CD14-positive monocyte (primary cell): ENCODE results near the gene OR52H1. TPM values are rescaled to one million over a fixed set of nuclear protein-coding genes. Genes with fewer than 3 reads are reported as not detected.

Source experiments
- DNase-seq, 3 donors: peaks; one replicate each; pipeline ENCODE4 v3.0.0-alpha.2; 2011 to 2022
- H2AFZ ChIP-seq: 2 replicates; pipeline ENCODE4 v1.6.0; 2012; ENCODE audit warnings: mild to moderate bottlenecking, low read depth, low read length, inconsistent platforms; ENCODE audit not compliant: insufficient read depth, poor library complexity, severe bottlenecking
- H3K27ac ChIP-seq, 2 donors: 1 replicate in 1 of 2; 2 replicates in 1 of 2; pipeline ENCODE4 v1.5.1; 2012 to 2013; ENCODE audit warnings: low read length in 2 of 2, control low read depth in 1 of 2, inconsistent platforms in 1 of 2, low read depth in 1 of 2, mild to moderate bottlenecking in 1 of 2
- H3K27me3 ChIP-seq, 2 donors: one replicate each; pipeline versions ENCODE4 v1.6.0 to v1.6.1; 2011 to 2013; ENCODE audit warnings: low read length in 2 of 2; ENCODE audit not compliant: control insufficient read depth in 2 of 2, insufficient read depth in 2 of 2
- H3K36me3 ChIP-seq, 2 donors: replicated peaks in 1 of 2; 1 replicate in 1 of 2; 2 replicates in 1 of 2; pipeline versions ENCODE4 v1.5.1 to v1.6.1; 2012 to 2013; ENCODE audit warnings: low read length in 2 of 2, control low read depth in 1 of 2, inconsistent platforms in 1 of 2, mild to moderate bottlenecking in 1 of 2; ENCODE audit not compliant: insufficient read depth in 2 of 2, control insufficient read depth in 1 of 2
- H3K4me1 ChIP-seq, 2 donors: 1 replicate in 1 of 2; 2 replicates in 1 of 2; pipeline versions ENCODE4 v1.5.1 to v1.6.1; 2012 to 2013; ENCODE audit warnings: low read length in 2 of 2, control low read depth in 1 of 2, inconsistent platforms in 1 of 2, mild to moderate bottlenecking in 1 of 2, moderate library complexity in 1 of 2; ENCODE audit not compliant: insufficient read depth in 2 of 2, control insufficient read depth in 1 of 2
- H3K4me2 ChIP-seq: replicated peaks from 2 replicates; pipeline ENCODE3; 2012; ENCODE audit warnings: low read length, moderate library complexity, mild to moderate bottlenecking; ENCODE audit not compliant: poor library complexity, severe bottlenecking; ENCODE audit errors: extremely low read depth
- H3K4me3 ChIP-seq, 3 experiments: fragments of 200-600 bp in 1 of 3; sonication (generic) in 1 of 3; replicated peaks in 1 of 3; 1 replicate in 2 of 3; 2 replicates in 1 of 3; pipeline ENCODE4 v1.5.1; 2011 to 2013; ENCODE audit warnings: low read length in 3 of 3, mild to moderate bottlenecking in 3 of 3, control low read depth in 2 of 3, low read depth in 2 of 3, inconsistent platforms in 1 of 3, moderate library complexity in 1 of 3
- H3K79me2 ChIP-seq: 2 replicates; pipeline ENCODE4 v1.6.0; 2012; ENCODE audit warnings: mild to moderate bottlenecking, control low read depth, inconsistent platforms, low read length, moderate library complexity; ENCODE audit not compliant: insufficient read depth
- H3K9ac ChIP-seq: 2 replicates; pipeline ENCODE4 v1.6.0; 2017; ENCODE audit warnings: low read length, mild to moderate bottlenecking; ENCODE audit not compliant: insufficient read depth, poor library complexity, severe bottlenecking
- H3K9me3 ChIP-seq, 2 donors: replicated peaks in 1 of 2; 1 replicate in 1 of 2; 2 replicates in 1 of 2; pipeline versions ENCODE4 v1.5.1 to v1.6.1; 2012 to 2013; ENCODE audit warnings: low read length in 2 of 2, control low read depth in 1 of 2; ENCODE audit not compliant: control insufficient read depth in 1 of 2, insufficient read depth in 1 of 2
- H4K20me1 ChIP-seq: 2 replicates; pipeline ENCODE4 v1.6.0; 2012; ENCODE audit warnings: mild to moderate bottlenecking, low read length, control low read depth, moderate library complexity; ENCODE audit not compliant: insufficient read depth
- H3K27ac Mint-ChIP-seq, 7 donors: one replicate each; pipeline ENCODE4 v1.8.0; 2020; ENCODE audit warnings: mild to moderate bottlenecking in 7 of 7, mixed read lengths in 7 of 7, moderate library complexity in 6 of 7, inconsistent platforms in 2 of 7
- H3K27me3 Mint-ChIP-seq, 3 donors: one replicate each; pipeline ENCODE4 v1.8.0; 2021 to 2022; ENCODE audit warnings: low read depth in 3 of 3, mild to moderate bottlenecking in 3 of 3, mixed read lengths in 3 of 3, moderate library complexity in 3 of 3, inconsistent platforms in 1 of 3
- H3K36me3 Mint-ChIP-seq, 2 donors: one replicate each; pipeline ENCODE4 v1.8.0; 2020; ENCODE audit warnings: mixed read lengths in 2 of 2, inconsistent platforms in 1 of 2, mild to moderate bottlenecking in 1 of 2
- H3K4me1 Mint-ChIP-seq: one replicate; pipeline ENCODE4 v1.8.0; 2020; ENCODE audit warnings: mild to moderate bottlenecking, mixed read lengths
- H3K4me3 Mint-ChIP-seq, 2 donors: one replicate each; pipeline ENCODE4 v1.8.0; 2020; ENCODE audit warnings: mild to moderate bottlenecking in 2 of 2, mixed read lengths in 2 of 2, moderate library complexity in 1 of 2
- H3K9me3 Mint-ChIP-seq, 7 donors: one replicate each; pipeline ENCODE4 v1.8.0; 2020 to 2022; ENCODE audit warnings: mixed read lengths in 7 of 7, mild to moderate bottlenecking in 6 of 7, moderate library complexity in 6 of 7, inconsistent platforms in 2 of 7
- CTCF ChIP-seq: fragments of 200-600 bp; IDR thresholded peaks from one replicate; pipeline ENCODE4 v1.8.0; 2022; ENCODE audit warnings: antibody characterized with exemption, mild to moderate bottlenecking
- WGBS: methylation state at CpG from one replicate; pipeline ENCODE4 v1.1.5; 2013; ENCODE audit warnings: missing lambda C conversion rate; ENCODE audit not compliant: insufficient coverage; 5-methylcytosine and 5-hydroxymethylcytosine counted together
- intact Hi-C, 2 donors: fragments of 100-400 bp; cut with micrococcal nuclease; formaldehyde crosslinking; loops; one replicate each; pipeline versions ENCODE4 v1.15.0 to v1.15.1; 2023
- polyA plus RNA-seq, 3 donors: library from polyadenylated mRNA; depleted of rRNA in 1 of 3; unstranded in 2 of 3; stranded (reverse) in 1 of 3; fragments of 300-500 nt in 2 of 3; fragments of >200 nt in 1 of 3; fragmentation: Illumina TruSeq in 2 of 3; gene quantifications; 1 replicate in 2 of 3; 2 replicates in 1 of 3; pipeline ENCODE4 v1.2.3, GENCODE V29; 2012 to 2021

OR52H1 gene
- polyA plus RNA-seq, 3 donors, result not detected

GRCh38 chr11:5522308-5522707, 26.0 kb downstream of the OR52H1 start:
- H3K4me3 Mint-ChIP-seq, result no peak overlapping the region
- no peaks in the 10 kb centered on the region for H3K9me3 ChIP-seq
- H3K27me3 Mint-ChIP-seq, result peaks cover 0 to 5% (median 1%) of the 10 kb centered on the region in 3 donors
- H3K4me1 ChIP-seq, result no peaks in the 10 kb centered on the region
- no peak overlapping the region for H3K4me2 ChIP-seq
- peaks cover 3 to 7% (median 3%) of the 10 kb centered on the region in 7 donors for H3K9me3 Mint-ChIP-seq
- H4K20me1 ChIP-seq, result no peaks in the 10 kb centered on the region
- no peak overlapping the region for H3K9ac ChIP-seq
- 94% methylated on average over 2 of the region's 2 CpGs for WGBS
- H3K4me1 Mint-ChIP-seq, result no peaks in the 10 kb centered on the region
- DNase-seq, result no peak
- H3K36me3 ChIP-seq, result no peaks in the 10 kb centered on the region
- H3K27ac Mint-ChIP-seq, result no peak overlapping the region
- intact Hi-C loops, result no loop called here
- no peak overlapping the region for H2AFZ ChIP-seq
- TF ChIP-seq CTCF, result no peak
- no peak overlapping the region for H3K4me3 ChIP-seq
- no peak overlapping the region for H3K27ac ChIP-seq
- H3K27me3 ChIP-seq, result no peaks in the 10 kb centered on the region
- H3K36me3 Mint-ChIP-seq, result no peaks in the 10 kb centered on the region
- H3K79me2 ChIP-seq, result no peaks in the 10 kb centered on the region

DNA sequence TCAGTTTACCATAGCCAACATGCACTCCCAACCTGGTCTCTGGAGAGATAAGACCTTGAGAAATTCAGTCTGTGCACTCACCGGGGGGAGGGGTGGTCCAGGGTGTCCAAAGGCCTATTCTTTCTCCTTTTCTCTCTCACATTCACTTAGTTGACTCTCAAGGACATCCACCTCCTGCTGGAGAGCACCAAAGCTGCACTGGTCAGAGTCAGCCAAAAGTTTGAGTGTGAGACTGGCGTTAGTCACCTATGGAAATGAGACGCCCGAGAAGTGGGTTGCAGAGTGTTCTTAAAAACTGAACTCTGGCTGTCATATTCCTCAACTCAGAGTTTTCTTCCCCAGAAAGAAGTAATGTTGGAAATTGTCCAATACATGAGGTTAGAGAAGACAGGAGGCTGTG, 26.8 kb downstream of the OR52H1 start:
- Histone ChIP-seq H2AFZ (no peak overlapping the region), H3K4me3 (no peak overlapping the region), H3K27me3 (no peaks in the 10 kb centered on the region), H3K4me2 (no peak overlapping the region), H3K27ac (no peak overlapping the region), H3K36me3 (no peaks in the 10 kb centered on the region), H4K20me1 (no peaks in the 10 kb centered on the region), H3K79me2 (no peaks in the 10 kb centered on the region), H3K9me3 (peaks cover 0 to under 1% of the 10 kb centered on the region in 2 donors), H3K9ac (no peak overlapping the region), H3K4me1 (no peaks in the 10 kb centered on the region)
- no peak for DNase-seq
- H3K36me3 Mint-ChIP-seq, result no peaks in the 10 kb centered on the region
- peaks cover 0 to 5% (median 1%) of the 10 kb centered on the region in 3 donors for H3K27me3 Mint-ChIP-seq
- no peaks in the 10 kb centered on the region for H3K4me1 Mint-ChIP-seq
- no peak for TF ChIP-seq CTCF
- intact Hi-C loops, result no loop called here
- WGBS, result no CpG with 5 or more reads among the region's 4 CpGs
- no peak overlapping the region for H3K4me3 Mint-ChIP-seq
- H3K9me3 Mint-ChIP-seq, result peaks cover 0 to 7% (median 3%) of the 10 kb centered on the region in 7 donors
- H3K27ac Mint-ChIP-seq, result no peak overlapping the region
